ENCODE data around the gene TTBK2. TPM values are rescaled to one million over a fixed set of nuclear protein-coding genes. Genes with fewer than 3 reads are reported as not detected.

TTBK2 gene
- polyA plus RNA-seq, 1 donor from 2014 or later: 15.2 TPM

DNA sequence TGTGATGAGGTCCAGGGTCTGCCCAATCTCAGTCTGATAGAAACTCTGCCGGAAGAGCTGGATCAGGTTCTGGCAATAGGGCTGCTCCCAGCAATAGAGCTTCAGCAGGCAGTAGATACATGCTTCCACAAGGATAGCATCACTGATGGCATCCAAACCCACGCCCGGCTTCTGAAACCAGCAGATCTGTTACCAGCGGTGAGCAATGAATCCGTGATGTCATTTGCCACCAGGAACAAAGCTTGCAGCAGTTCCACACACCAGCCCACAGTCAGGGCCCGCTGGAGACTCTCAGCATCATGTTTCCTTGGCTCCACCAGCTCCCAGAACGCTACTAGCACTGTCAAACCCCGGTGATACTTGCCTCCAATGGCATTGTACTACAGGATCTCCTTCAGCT, 19.3 kb upstream of the TTBK2 start:
- Histone ChIP-seq H3K4me3 (ENCODE audit: low read length) (no peak overlapping the region), H2AFZ (ENCODE audit: low read depth, low read length) (no peak overlapping the region), H3K9me3 (ENCODE audit: low read length) (no peaks in the 10 kb centered on the region), H3K27ac (ENCODE audit: low read length) (no peak overlapping the region), H3K9me2 (ENCODE audit: insufficient read depth, low read length) (no peaks in the 10 kb centered on the region), H3K4me2 (ENCODE audit: low read length) (no peak overlapping the region), H3F3A (ENCODE audit: insufficient read depth, low read length, poor library complexity, severe bottlenecking) (no peaks in the 10 kb centered on the region), H3K36me3 (ENCODE audit: insufficient read depth, low read length) (no peaks in the 10 kb centered on the region), H3K9ac (ENCODE audit: low read length) (no peak overlapping the region), H3K79me2 (replicated peaks; ENCODE audit: insufficient read depth, low read length) (no peaks in the 10 kb centered on the region), H4K20me1 (ENCODE audit: insufficient read depth) (no peaks in the 10 kb centered on the region), H3K27me3 (ENCODE audit: insufficient read depth, low read depth, low read length) (no peaks in the 10 kb centered on the region)
- no peak for TF ChIP-seq RAD21 (conservative IDR thresholded peaks at IDR 0.05)
- no peak for TF ChIP-seq EZH2 (IDR thresholded peaks at IDR 0.05; ENCODE audit: borderline replicate concordance, insufficient read depth, low read length, poor library complexity, severe bottlenecking)
- no peak for TF ChIP-seq EP300 (conservative IDR thresholded peaks at IDR 0.05; ENCODE audit: poor library complexity, severe bottlenecking)
- TF ChIP-seq, protein P1, sequence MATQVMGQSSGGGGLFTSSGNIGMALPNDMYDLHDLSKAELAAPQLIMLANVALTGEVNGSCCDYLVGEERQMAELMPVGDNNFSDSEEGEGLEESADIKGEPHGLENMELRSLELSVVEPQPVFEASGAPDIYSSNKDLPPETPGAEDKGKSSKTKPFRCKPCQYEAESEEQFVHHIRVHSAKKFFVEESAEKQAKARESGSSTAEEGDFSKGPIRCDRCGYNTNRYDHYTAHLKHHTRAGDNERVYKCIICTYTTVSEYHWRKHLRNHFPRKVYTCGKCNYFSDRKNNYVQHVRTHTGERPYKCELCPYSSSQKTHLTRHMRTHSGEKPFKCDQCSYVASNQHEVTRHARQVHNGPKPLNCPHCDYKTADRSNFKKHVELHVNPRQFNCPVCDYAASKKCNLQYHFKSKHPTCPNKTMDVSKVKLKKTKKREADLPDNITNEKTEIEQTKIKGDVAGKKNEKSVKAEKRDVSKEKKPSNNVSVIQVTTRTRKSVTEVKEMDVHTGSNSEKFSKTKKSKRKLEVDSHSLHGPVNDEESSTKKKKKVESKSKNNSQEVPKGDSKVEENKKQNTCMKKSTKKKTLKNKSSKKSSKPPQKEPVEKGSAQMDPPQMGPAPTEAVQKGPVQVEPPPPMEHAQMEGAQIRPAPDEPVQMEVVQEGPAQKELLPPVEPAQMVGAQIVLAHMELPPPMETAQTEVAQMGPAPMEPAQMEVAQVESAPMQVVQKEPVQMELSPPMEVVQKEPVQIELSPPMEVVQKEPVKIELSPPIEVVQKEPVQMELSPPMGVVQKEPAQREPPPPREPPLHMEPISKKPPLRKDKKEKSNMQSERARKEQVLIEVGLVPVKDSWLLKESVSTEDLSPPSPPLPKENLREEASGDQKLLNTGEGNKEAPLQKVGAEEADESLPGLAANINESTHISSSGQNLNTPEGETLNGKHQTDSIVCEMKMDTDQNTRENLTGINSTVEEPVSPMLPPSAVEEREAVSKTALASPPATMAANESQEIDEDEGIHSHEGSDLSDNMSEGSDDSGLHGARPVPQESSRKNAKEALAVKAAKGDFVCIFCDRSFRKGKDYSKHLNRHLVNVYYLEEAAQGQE (IDR thresholded peaks at IDR 0.05; ENCODE audit: borderline replicate concordance): no peak
- no peak for TF ChIP-seq MXI1 (conservative IDR thresholded peaks at IDR 0.05; ENCODE audit: poor library complexity, severe bottlenecking)
- TF ChIP-seq SMC3 (conservative IDR thresholded peaks at IDR 0.05; ENCODE audit: poor library complexity): no peak
- TF ChIP-seq, protein P2, sequence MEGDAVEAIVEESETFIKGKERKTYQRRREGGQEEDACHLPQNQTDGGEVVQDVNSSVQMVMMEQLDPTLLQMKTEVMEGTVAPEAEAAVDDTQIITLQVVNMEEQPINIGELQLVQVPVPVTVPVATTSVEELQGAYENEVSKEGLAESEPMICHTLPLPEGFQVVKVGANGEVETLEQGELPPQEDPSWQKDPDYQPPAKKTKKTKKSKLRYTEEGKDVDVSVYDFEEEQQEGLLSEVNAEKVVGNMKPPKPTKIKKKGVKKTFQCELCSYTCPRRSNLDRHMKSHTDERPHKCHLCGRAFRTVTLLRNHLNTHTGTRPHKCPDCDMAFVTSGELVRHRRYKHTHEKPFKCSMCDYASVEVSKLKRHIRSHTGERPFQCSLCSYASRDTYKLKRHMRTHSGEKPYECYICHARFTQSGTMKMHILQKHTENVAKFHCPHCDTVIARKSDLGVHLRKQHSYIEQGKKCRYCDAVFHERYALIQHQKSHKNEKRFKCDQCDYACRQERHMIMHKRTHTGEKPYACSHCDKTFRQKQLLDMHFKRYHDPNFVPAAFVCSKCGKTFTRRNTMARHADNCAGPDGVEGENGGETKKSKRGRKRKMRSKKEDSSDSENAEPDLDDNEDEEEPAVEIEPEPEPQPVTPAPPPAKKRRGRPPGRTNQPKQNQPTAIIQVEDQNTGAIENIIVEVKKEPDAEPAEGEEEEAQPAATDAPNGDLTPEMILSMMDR (IDR thresholded peaks at IDR 0.05; ENCODE audit: poor library complexity, severe bottlenecking): no peak
- TF ChIP-seq POLR2AphosphoS5 (IDR thresholded peaks at IDR 0.05): no peak
- TF ChIP-seq TAF1 (IDR thresholded peaks at IDR 0.05; ENCODE audit: low read depth): no peak

DNA sequence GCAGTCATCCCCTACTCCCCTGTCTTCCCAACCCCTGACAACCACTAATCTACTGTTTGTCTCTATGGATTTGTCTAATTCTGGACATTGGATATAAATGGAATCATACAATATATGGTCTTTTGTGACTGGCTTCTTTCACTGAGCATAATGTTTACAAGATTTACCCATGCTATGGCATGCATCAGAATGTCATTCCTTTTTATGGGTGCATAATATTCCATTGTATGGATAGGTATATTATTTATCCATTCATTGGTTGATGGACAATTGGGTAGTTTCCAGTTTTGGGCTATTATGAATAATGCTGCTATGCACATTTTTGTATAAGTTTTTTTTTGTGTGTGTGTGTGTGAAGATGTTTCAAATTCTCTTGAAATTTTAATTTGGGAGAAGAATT, 16.6 kb upstream of the TTBK2 start:
- no peak overlapping the region for H3K27ac ChIP-seq (ENCODE audit: low read length)
- no peak overlapping the region for H3K9ac ChIP-seq (ENCODE audit: low read length)
- H3K9me3 ChIP-seq (ENCODE audit: low read length): no peaks in the 10 kb centered on the region
- H3K36me3 ChIP-seq (ENCODE audit: insufficient read depth, low read length): no peaks in the 10 kb centered on the region
- H2AFZ ChIP-seq (ENCODE audit: low read depth, low read length): no peak overlapping the region
- no peaks in the 10 kb centered on the region for H3K27me3 ChIP-seq (ENCODE audit: insufficient read depth, low read depth, low read length)
- no peak for TF ChIP-seq RAD21 (conservative IDR thresholded peaks at IDR 0.05)
- TF ChIP-seq, protein P2 (IDR thresholded peaks at IDR 0.05; ENCODE audit: poor library complexity, severe bottlenecking): no peak
- no peak overlapping the region for H3K4me3 ChIP-seq (ENCODE audit: low read length)
- H3F3A ChIP-seq (ENCODE audit: insufficient read depth, low read length, poor library complexity, severe bottlenecking): no peaks in the 10 kb centered on the region
- H3K9me2 ChIP-seq (ENCODE audit: insufficient read depth, low read length): no peaks in the 10 kb centered on the region
- no peaks in the 10 kb centered on the region for H4K20me1 ChIP-seq (ENCODE audit: insufficient read depth)
- H3K4me2 ChIP-seq (ENCODE audit: low read length): no peak overlapping the region
- H3K79me2 ChIP-seq (replicated peaks; ENCODE audit: insufficient read depth, low read length): no peaks in the 10 kb centered on the region
